B cell (primary cell): ENCODE measurements around the gene GPR151. TPM values are rescaled to one million over a fixed set of nuclear protein-coding genes. Genes with fewer than 3 reads are reported as not detected.

Experiments
- ATAC-seq: fragments of 200-7000 bp; cut with Tn5 transposase; one replicate; pipeline ENCODE4 v1.10.0; 2021; ENCODE audit warnings: low read depth, mild to moderate bottlenecking, moderate number of reproducible peaks, moderate library complexity
- CTCF ChIA-PET: fragments of 350-600 bp; sonication (Branson Sonifier 250); formaldehyde crosslinking; loops from one replicate; lab custom pipeline; 2021; ENCODE audit warnings: antibody characterized with exemption, inconsistent platforms; lab: Charles Lee
- POLR2A ChIA-PET: fragments of 350-600 bp; sonication (Branson Sonifier 250); formaldehyde crosslinking; loops from one replicate; lab custom pipeline; 2021; ENCODE audit warnings: antibody characterized with exemption; lab: Charles Lee
- DNase-seq: peaks from one replicate; pipeline ENCODE4 v3.0.0; 2013
- H2AFZ ChIP-seq: 2 replicates; pipeline ENCODE4 v1.6.1; 2012; ENCODE audit warnings: mild to moderate bottlenecking, low read depth, low read length; ENCODE audit not compliant: insufficient read depth, poor library complexity, severe bottlenecking
- H3K27ac ChIP-seq, 2 donors: 1 replicate in 1 of 2; 2 replicates in 1 of 2; pipeline ENCODE4 v1.5.1; 2012 to 2013; ENCODE audit warnings: low read length in 2 of 2, mild to moderate bottlenecking in 2 of 2, moderate library complexity in 1 of 2
- H3K27me3 ChIP-seq, 4 experiments: fragments of 200-600 bp in 1 of 4; sonication (generic) in 1 of 4; replicated peaks in 1 of 4; 1 replicate in 2 of 4; 2 replicates in 2 of 4; pipeline versions ENCODE4 v1.6.1 to v1.7.0; 2013 to 2016; ENCODE audit warnings: low read length in 3 of 4, mild to moderate bottlenecking in 2 of 4, mixed read lengths in 1 of 4, moderate library complexity in 1 of 4; ENCODE audit not compliant: insufficient read depth in 4 of 4, control insufficient read depth in 3 of 4; ENCODE audit errors: control extremely low read depth in 1 of 4
- H3K36me3 ChIP-seq, 2 experiments: replicated peaks in 1 of 2; 1 replicate in 1 of 2; 2 replicates in 1 of 2; pipeline versions ENCODE4 v1.6.1 to v1.7.1; 2013; ENCODE audit warnings: low read length in 1 of 2; ENCODE audit not compliant: insufficient read depth in 2 of 2, control insufficient read depth in 1 of 2; ENCODE audit errors: control extremely low read depth in 1 of 2, extremely low read depth in 1 of 2
- H3K4me1 ChIP-seq, 2 donors: fragments of 200-600 bp in 1 of 2; sonication (generic) in 1 of 2; 1 replicate in 1 of 2; 2 replicates in 1 of 2; pipeline versions ENCODE4 v1.5.1 to v1.6.1; 2013 to 2017; ENCODE audit warnings: low read length in 2 of 2; ENCODE audit not compliant: control insufficient read depth in 2 of 2, insufficient read depth in 2 of 2
- H3K4me2 ChIP-seq: replicated peaks from 2 replicates; pipeline ENCODE3; 2012; ENCODE audit warnings: mild to moderate bottlenecking, low read depth, low read length; ENCODE audit not compliant: poor library complexity, severe bottlenecking
- H3K4me3 ChIP-seq, 5 experiments: fragments of 200-600 bp in 1 of 5; sonication (generic) in 1 of 5; 1 replicate in 3 of 5; 2 replicates in 2 of 5; pipeline versions ENCODE4 v1.5.1 to v1.7.0; 2011 to 2016; ENCODE audit warnings: low read length in 4 of 5, mild to moderate bottlenecking in 4 of 5, low read depth in 2 of 5, control low read depth in 1 of 5, moderate library complexity in 1 of 5; ENCODE audit not compliant: insufficient read depth in 1 of 5; ENCODE audit errors: control extremely low read depth in 1 of 5, extremely low read depth in 1 of 5
- H3K79me2 ChIP-seq: fragments of 200-600 bp; sonication (generic); one replicate; pipeline ENCODE4 v1.6.0; 2016; ENCODE audit warnings: low read length; ENCODE audit not compliant: control insufficient read depth, insufficient read depth
- H3K9ac ChIP-seq: fragments of 200-600 bp; sonication (generic); 2 replicates; pipeline ENCODE4 v1.6.1; 2017; ENCODE audit warnings: mild to moderate bottlenecking, low read length, moderate library complexity
- H3K9me3 ChIP-seq, 3 donors: one replicate each; pipeline versions ENCODE4 v1.6.1 to v1.7.1; 2013; ENCODE audit warnings: low read length in 2 of 3; ENCODE audit not compliant: control insufficient read depth in 2 of 3, insufficient read depth in 1 of 3; ENCODE audit errors: control extremely low read depth in 1 of 3
- H4K20me1 ChIP-seq: 2 replicates; pipeline ENCODE4 v1.6.0; 2012; ENCODE audit warnings: mild to moderate bottlenecking, low read length; ENCODE audit not compliant: insufficient read depth, control insufficient read depth, poor library complexity, severe bottlenecking
- H3K27ac Mint-ChIP-seq: one replicate; pipeline ENCODE4 v1.8.0; 2021; ENCODE audit warnings: mixed read lengths
- H3K27me3 Mint-ChIP-seq: one replicate; pipeline ENCODE4 v1.8.0; 2021; ENCODE audit warnings: mixed read lengths
- H3K4me1 Mint-ChIP-seq: one replicate; pipeline ENCODE4 v1.8.0; 2021; ENCODE audit warnings: mixed read lengths
- H3K4me3 Mint-ChIP-seq: one replicate; pipeline ENCODE4 v1.8.0; 2021; ENCODE audit warnings: mixed read lengths
- H3K9me3 Mint-ChIP-seq: one replicate; pipeline ENCODE4 v1.8.0; 2022; ENCODE audit warnings: mixed read lengths; ENCODE audit not compliant: insufficient read depth
- CTCF ChIP-seq: fragments of 200-600 bp; IDR thresholded peaks from one replicate; pipeline ENCODE4 v1.8.0; 2022; ENCODE audit warnings: antibody characterized with exemption, mild to moderate bottlenecking
- EZH2 ChIP-seq: IDR thresholded peaks from 2 replicates; pipeline ENCODE4 v1.6.1; 2012; ENCODE audit warnings: borderline replicate concordance, low read depth, mild to moderate bottlenecking, moderate library complexity, low read length; ENCODE audit not compliant: insufficient read depth, poor library complexity, severe bottlenecking
- WGBS: methylation state at CpG from one replicate; pipeline ENCODE4 v1.1.5; 2013; ENCODE audit warnings: missing lambda C conversion rate; ENCODE audit not compliant: insufficient coverage; 5-methylcytosine and 5-hydroxymethylcytosine counted together
- intact Hi-C: fragments of 100-400 bp; cut with micrococcal nuclease; formaldehyde crosslinking; loops from one replicate; pipeline ENCODE4 v1.10.0; 2022
- polyA minus RNA-seq: library from RNA; depleted of rRNA, polyadenylated mRNA; stranded (reverse); fragments of >200 nt; gene quantifications from 2 replicates; pipeline ENCODE4 v1.2.3, GENCODE V29; 2012
- polyA plus RNA-seq: library from polyadenylated mRNA; depleted of rRNA; stranded (reverse); fragments of >200 nt; gene quantifications from 2 replicates; pipeline ENCODE4 v1.2.3, GENCODE V29; 2012
- total RNA-seq, 2 donors: library from RNA; stranded (reverse); fragments of 120-200 nt in 1 of 2; gene quantifications; 1 replicate in 1 of 2; 2 replicates in 1 of 2; pipeline versions ENCODE4 v1.2.3 to v1.2.4, GENCODE V29; 2013 to 2022

GPR151 gene
- not detected in 2 replicates for total RNA-seq
- not detected for total RNA-seq (2013)
- not detected in 2 replicates for polyA plus RNA-seq
- 0.07 TPM in 1 of 2 replicates, not detected in the other for polyA minus RNA-seq

GRCh38 chr5:146516151-146516475, at the start of gene GPR151:
Gene GPR151 (minus strand): TSS chr5:146516190. CDS start chr5:146516113, 77 bp downstream.
- CTCF ChIA-PET, result interaction anchor here (1.0 to 1.6 kb wide), 2 partner anchors 12 to 16 kb away, joined by 3 to 4 read pairs; no protein-coding TSS in a partner anchor

More at GRCh38 chr5:146516151-146516475, at the start of gene GPR151:
- H2AFZ ChIP-seq, result no peak within 1 kb of the TSS
- DNase-seq (no peak), ATAC-seq (no peak)
- H3K9ac ChIP-seq, result no peak within 1 kb of the TSS
- H3K27me3 ChIP-seq, result no peaks in the 10 kb centered on the region
- no peak within 1 kb of the TSS for H3K4me2 ChIP-seq
- peaks cover 0 to 9% of the 10 kb centered on the region in 2 experiments for H3K36me3 ChIP-seq
- TF ChIP-seq EZH2, result no peak
- TF ChIP-seq CTCF, result no peak
- peaks cover 2% of the 10 kb centered on the region for H3K4me1 Mint-ChIP-seq
- no peaks in the 10 kb centered on the region for H4K20me1 ChIP-seq
- no peak within 1 kb of the TSS for H3K4me3 ChIP-seq
- intact Hi-C loops, result no loop called here
- H3K9me3 Mint-ChIP-seq, result no peaks in the 10 kb centered on the region
- no peaks in the 10 kb centered on the region for H3K79me2 ChIP-seq
- no peaks in the 10 kb centered on the region for H3K9me3 ChIP-seq
- H3K27ac ChIP-seq, result no peak within 1 kb of the TSS
- H3K4me1 ChIP-seq, result no peaks in the 10 kb centered on the region
- H3K27me3 Mint-ChIP-seq, result peaks cover 9% of the 10 kb centered on the region
- no peak within 1 kb of the TSS for H3K27ac Mint-ChIP-seq
- H3K4me3 Mint-ChIP-seq, result no peak within 1 kb of the TSS
- WGBS, result 0% methylated on average over 1 of the region's 3 CpGs
- POLR2A ChIA-PET, result no interaction called here
